ENCODE data around the gene SNRPA. TPM values are rescaled to one million over a fixed set of nuclear protein-coding genes. Genes with fewer than 3 reads are reported as not detected.

Gene SNRPA
- total and polyA plus RNA-seq, 2 of the 4 experiments (the other 2 are of a cell fraction) = 30.3 to 81.3 TPM

- no peak for TF ChIP-seq ELK1 (IDR thresholded peaks at IDR 0.05; ENCODE audit: borderline replicate concordance, low read depth, low read length)
- TF ChIP-seq MAZ (IDR thresholded peaks at IDR 0.05; ENCODE audit: borderline replicate concordance, low read depth, low read length) = no peak
- TF ChIP-seq SMC3 (IDR thresholded peaks at IDR 0.05; ENCODE audit: low read depth, low read length) = no peak
- TF ChIP-seq MAFK (IDR thresholded peaks at IDR 0.05; ENCODE audit: low read depth, low read length) = no peak
- no peak for TF ChIP-seq BHLHE40 (IDR thresholded peaks at IDR 0.05; ENCODE audit: low read depth, low read length)
- TF ChIP-seq MXI1 (IDR thresholded peaks at IDR 0.05; ENCODE audit: borderline replicate concordance, low read depth, low read length) = no peak
- TF ChIP-seq RCOR1 (IDR thresholded peaks at IDR 0.05; ENCODE audit: insufficient replicate concordance, low read length) = no peak
Observed at GRCh38 chr19:40717325-40717879, 33.6 kb upstream of the SNRPA start (continued).
